Measurements from ENCODE around the gene ANP32A.

ANP32A gene

GRCh38 chr15:68819495-68820294 lies 1.0 kb downstream of the ANP32A start:
- DNase-seq (ENCODE audit: low read depth): peak; percentile 67
- TF ChIP-seq CTCF (conservative IDR thresholded peaks at IDR 0.05; ENCODE audit: low read depth, low read length): no peak

GRCh38 chr15:68818769-68819494 lies 1.8 kb downstream of the ANP32A start:
- peak; percentile 42 for DNase-seq (ENCODE audit: low read depth)
- peak overlapping the region; percentile 89 for H3K4me3 ChIP-seq (ENCODE audit: low read depth, low read length)
- no peak for TF ChIP-seq CTCF (conservative IDR thresholded peaks at IDR 0.05; ENCODE audit: low read depth, low read length)

More at GRCh38 chr15:68819495-68820294, 1.0 kb downstream of the ANP32A start:
- peak overlapping the region; percentile 89 for H3K4me3 ChIP-seq (ENCODE audit: low read depth, low read length)

- TF ChIP-seq CTCF (conservative IDR thresholded peaks at IDR 0.05; ENCODE audit: low read depth, low read length): no peak
- DNase-seq (ENCODE audit: low read depth): peak; percentile 60
- H3K4me3 ChIP-seq (ENCODE audit: low read depth, low read length): peak overlapping the region; percentile 89
These were observed 2.5 kb downstream of the ANP32A start for GRCh38 chr15:68818066-68818768.

GRCh38 chr15:68817304-68818065 lies 3.2 kb downstream of the ANP32A start:
- peak; percentile 69 for DNase-seq (ENCODE audit: low read depth)
- peak overlapping the region; percentile 89 for H3K4me3 ChIP-seq (ENCODE audit: low read depth, low read length)
- TF ChIP-seq CTCF (conservative IDR thresholded peaks at IDR 0.05; ENCODE audit: low read depth, low read length): no peak

- peak overlapping the region; percentile 89 for H3K4me3 ChIP-seq (ENCODE audit: low read depth, low read length)
- peak; percentile 29 for DNase-seq (ENCODE audit: low read depth)
- no peak for TF ChIP-seq CTCF (conservative IDR thresholded peaks at IDR 0.05; ENCODE audit: low read depth, low read length)
These were observed 3.8 kb downstream of the ANP32A start for GRCh38 chr15:68816795-68817303.

GRCh38 chr15:68816158-68816557 lies 4.5 kb downstream of the ANP32A start:
- no peak for TF ChIP-seq CTCF (conservative IDR thresholded peaks at IDR 0.05; ENCODE audit: low read depth, low read length)
- DNase-seq (ENCODE audit: low read depth): no peak
- H3K4me3 ChIP-seq (ENCODE audit: low read depth, low read length): no peak overlapping the region

All from choroid plexus epithelial cell (primary cell).